Activated T-cell treated with anti-CD3 and anti-CD28 coated beads for 48 hours (primary cell): Measurements from ENCODE around the gene QSOX2.

Experiments used
- DNase-seq: peaks from one replicate; pipeline ENCODE4 v3.0.0-alpha.2; 2020; ENCODE audit warnings: low read depth

Gene QSOX2

GRCh38 chr9:136172412-136173079 lies 73.1 kb downstream of the QSOX2 start:
- DNase-seq = no peak

DNA sequence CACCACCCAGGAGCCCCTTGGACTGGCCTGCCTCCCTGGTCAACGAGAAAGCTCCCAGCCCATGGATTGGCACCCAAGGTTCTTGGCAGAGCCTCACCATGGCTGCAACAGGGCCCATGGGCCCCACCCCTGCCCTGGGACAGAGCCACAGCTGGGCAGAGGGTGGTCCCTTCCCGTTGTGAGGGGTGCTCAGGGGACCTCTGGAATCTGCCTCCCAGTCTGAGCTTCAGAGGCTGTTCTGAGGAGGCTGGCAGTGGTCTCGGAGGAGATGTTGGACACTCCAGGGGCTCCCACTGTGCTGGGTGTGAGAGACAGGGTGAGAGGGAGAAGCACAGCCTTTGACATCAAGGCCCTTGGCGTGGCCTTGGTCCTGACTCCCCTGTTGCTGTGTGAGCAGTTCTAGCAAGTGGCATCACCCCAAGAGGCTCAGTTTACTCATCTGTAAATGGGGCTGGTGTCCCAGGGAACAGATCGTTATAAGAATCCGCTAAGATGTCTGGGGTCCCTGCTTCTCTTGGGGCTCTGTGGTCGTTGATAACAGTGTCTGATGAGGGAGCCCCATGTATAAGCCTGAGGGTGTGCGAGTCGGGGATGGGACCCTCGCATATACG lies 73.7 kb downstream of the QSOX2 start:
- DNase-seq = no peak

DNA sequence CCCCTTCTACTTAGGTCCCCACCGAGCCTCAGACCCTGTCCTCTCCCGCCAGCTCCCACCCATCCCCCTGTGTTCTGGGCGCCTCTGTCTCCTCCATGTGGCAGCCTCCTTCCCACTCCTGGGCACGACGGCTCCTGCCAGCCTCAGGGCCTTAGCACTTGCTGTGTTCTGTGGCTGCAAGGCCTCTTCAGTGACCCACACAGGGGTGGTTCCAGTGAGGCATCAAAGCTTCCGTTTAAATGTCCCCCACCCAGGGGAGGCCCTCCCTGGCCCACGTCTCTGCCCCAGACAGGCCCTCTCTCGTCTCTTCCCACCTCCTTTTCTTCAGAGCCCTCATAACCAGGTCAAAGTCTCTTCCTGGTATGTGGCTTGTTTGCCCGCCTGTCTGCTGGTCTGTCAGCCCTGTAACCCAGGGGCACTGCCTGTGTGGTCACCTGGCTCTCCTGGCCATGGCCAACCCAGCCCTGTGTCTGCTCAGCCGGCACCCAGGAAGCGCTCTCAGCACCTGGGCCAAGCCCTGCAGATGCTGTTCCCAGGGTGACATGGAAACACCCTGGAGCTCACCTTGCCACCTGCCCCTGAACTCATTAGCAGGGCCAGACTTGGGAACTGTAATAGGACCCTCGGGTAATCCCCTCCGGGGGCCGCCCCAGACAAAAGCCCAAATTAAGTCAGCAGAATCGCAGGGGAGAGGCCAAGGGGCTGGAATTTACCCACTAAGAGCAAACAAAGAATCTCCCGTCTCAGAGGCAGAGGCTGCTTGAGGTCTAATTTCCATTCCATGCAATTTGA lies 74.4 kb downstream of the QSOX2 start:
- DNase-seq = no peak

DNA sequence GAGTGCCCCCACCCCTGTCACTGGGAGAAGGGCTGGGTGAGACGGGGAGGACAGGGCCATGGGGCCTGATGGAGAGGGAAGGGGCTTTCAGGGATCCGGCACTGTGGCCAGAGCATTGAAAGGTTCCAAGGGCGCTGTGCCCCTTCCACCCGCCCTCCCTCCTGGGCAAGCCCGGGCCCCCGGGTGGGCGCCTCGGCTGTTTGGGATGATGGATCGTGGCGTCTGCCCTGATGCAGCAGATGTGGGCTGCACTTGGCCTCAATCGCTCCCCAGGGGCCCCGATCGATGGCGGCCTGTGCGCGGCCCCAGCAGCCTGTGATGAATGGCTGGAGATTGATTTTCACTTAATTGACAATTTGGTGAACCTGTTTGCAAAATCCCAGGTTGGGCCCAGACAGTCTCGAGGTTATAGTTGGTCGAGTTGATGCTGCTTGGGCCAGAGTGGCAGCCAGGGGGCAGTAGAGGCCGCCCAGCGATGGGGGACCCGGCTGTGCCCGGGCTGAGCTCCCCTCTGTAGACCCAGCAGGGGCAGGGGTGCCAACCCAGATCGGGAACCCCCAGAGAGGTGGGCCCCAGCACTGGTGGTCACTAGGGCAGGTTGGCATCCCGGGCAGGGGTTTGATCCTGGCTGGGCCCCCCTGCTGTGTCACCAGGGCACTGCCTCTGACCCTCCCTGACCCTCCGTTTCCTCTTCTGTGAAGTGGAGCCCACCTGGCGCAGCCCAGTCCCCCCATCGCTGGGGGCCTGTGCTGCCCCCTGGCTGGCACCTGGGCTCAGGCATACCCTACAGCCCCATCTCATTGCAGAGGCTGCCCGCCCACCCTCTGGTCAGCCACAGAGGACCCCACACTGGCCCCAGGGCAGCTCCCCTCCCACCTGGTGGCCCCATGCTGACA lies 75.4 kb downstream of the QSOX2 start:
- DNase-seq = peak; percentile 55

- DNase-seq = no peak
Measured at GRCh38 chr9:136169495-136169894, 76.1 kb downstream of the QSOX2 start.

DNA sequence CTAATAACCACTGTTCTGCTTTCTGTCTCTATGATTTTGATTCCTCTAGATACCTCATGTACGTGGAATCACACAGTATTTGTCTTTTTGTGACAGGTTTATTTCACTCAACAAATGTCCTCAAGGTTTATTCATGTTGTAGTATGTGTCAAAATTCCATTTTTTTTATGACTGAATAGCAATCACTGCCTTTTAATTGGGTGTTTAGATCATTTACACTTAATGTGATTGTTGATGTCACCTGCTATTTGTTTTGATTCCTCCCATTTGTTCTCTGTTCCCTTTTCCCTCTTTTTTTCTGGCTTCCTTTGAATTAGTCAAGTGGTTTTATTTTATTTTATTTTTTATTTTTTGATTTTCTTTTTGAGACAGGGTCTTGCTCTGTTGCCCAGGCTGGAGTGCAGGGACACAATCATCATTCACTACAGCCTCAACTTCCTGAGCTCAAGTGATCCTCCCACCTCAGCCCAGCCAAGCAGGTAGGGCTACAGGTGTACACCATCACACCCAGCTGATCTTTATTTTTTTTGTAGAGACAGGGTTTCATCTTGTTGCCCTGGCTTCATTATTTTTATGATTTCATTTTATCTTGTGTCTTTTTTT lies 82.3 kb downstream of the QSOX2 start:
- DNase-seq = no peak

- no peak for DNase-seq
Measured at GRCh38 chr9:136160995-136161610, 84.5 kb downstream of the QSOX2 start.

- DNase-seq = no peak
Measured at GRCh38 chr9:136160381-136160841, 85.2 kb downstream of the QSOX2 start.

DNA sequence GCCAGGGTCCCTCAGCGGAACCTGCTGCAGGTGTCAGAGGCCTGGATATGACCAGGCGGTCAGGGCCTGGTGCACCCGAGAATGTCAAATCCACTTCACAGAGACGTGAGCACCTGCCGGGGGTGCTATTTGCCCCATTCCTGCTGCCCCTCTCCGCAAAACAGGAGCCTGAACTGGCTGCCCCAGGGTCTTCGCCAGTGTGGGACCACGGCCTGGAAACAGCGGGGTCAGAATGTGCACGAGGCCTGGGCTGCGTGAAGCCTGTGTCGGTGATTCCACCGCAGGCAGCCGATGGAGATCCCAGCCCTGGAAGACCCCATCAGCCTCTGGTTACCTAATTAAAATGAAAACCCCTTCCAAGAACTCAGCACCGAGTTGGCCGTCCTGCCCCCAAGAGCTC lies 85.8 kb downstream of the QSOX2 start:
- DNase-seq = no peak

DNA sequence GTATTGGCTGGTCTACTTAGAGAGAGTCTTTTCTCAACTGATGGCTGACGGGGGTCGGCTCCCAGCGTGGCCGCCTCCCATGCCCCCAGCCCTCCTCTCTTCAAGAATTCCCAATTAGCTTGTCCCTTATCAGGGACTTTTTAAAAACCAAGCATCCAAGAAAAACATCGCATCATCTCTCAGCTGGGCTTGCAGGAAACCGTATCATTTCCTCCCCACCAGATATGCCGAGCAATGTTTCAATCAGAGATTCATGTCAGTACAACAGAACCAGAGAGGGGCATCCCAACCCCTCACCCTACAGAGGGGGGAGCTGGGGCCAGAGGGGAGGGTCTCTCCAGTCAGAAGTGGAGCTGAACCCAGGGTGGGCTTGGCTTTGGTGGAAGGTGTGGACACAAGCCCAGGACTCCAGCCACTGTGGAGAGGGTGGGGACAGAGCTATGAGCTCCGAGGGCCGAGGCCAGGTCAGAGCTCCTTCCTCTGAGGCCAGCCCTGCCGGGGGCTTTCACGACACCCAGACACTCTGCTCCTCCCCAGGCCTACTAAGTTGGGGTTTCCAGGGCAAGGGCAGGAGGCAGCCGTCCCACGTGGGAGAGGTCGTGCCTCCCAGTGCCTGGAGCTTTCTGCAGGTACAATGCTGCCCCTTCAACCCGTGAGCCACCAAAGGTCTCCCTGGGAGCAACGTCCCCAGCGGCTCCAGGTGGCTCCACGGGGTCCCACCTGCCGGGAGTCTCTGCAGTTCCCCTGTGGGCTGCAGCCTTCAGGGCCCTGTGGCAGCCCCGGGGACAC lies 87.9 kb downstream of the QSOX2 start:
- no peak for DNase-seq
